HG02852 (cell line): ENCODE measurements around the gene CELF4.
"Not testable (repeated sequence)": the region's sequence is repeated elsewhere in the genome, so short reads cannot be mapped to it uniquely, and the experiment has no call there.

Source experiments
- ATAC-seq: cut with Tn5 transposase; IDR thresholded peaks from one replicate; pipeline ENCODE4 v1.9.1; 2021; ENCODE audit warnings: mild to moderate bottlenecking, moderate library complexity; ENCODE audit not compliant: unreplicated experiment

The CELF4 gene

DNA sequence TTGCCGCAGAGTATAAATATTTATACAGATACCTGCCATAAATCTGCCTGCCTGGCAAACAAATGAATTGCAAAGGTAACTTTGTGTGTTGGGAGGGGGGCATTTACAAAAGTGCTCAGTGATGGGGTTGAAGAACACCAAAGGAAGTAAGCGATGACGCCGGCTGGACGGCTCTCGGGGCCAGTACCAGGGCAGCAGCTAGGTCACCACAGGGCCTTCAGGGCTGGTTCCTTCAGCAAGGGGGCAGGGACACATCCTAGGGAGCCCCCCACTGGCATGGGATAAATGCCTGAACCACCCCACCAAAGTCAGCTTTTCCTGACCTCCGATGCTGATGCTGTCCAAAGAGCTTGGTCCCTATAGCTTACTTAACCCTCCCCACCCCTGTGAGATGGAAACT is 190.4 kb downstream of the CELF4 start:
- ATAC-seq = no peak

DNA sequence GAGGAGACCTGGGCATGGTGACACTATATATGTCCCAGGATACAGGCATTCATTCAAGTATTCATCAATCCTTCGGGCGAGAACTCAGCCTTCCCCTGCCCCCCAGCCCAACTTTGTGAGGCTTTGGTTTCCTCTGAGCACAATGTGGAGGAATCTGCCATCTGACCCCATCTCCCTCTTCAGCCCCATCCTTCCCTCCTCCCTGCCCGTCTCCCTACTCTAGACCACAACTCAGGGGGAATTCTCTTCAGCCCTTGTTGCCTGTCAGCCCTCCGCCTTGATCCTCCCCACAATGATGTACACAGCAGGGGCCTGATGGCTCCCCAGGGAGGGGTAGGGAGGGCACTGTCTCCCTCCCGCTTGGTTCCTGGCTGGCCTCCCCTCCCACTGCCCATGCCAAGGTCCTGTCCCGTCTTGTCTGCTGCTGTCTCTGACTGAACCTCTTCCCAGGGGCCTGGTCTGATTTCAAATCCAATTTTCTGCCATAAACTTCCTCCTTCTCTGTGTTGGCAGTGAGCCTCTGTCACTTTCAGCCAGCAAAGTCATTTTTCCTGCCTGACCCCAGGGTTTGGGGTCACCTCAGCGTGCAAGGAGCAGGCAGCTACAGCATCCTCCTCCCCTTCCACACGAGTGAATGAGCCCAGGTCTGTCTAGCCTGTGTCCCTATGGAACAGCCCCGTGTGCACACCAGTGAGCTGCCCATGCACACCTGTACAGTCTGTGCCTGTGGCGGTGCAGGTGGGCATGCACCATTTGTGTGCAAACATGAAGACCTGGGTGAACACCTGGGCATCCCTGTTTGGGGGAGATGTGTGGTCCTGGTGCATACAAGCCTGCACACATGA is 197.3 kb downstream of the CELF4 start:
- no peak for ATAC-seq

GRCh38 chr18:37364237-37364636 is 201.4 kb downstream of the CELF4 start:
- ATAC-seq = no peak

- no peak for ATAC-seq
Observed at GRCh38 chr18:37362158-37362890, 203.3 kb downstream of the CELF4 start.

GRCh38 chr18:37361335-37362157 is 204.1 kb downstream of the CELF4 start:
- no peak for ATAC-seq

DNA sequence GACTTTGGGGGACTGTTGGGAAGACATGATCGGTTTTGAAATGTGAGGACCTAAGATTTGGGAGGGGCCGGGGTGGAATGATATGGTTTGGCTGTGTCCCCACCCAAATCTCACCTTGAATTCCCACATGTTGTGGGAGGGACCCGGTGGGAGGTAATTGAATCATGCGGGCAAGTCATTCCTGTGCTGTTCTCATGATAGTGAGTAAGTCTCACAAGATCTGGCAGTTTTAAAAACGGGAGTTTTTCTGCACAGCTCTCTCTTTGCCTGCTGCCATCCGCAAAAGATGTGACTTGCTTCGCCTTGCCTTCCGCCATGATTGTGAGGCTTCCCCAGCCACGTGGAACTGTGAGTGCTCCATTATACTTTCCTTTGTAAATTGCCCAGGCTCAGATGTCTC is 207.5 kb downstream of the CELF4 start:
- not testable (repeated sequence) for ATAC-seq

DNA sequence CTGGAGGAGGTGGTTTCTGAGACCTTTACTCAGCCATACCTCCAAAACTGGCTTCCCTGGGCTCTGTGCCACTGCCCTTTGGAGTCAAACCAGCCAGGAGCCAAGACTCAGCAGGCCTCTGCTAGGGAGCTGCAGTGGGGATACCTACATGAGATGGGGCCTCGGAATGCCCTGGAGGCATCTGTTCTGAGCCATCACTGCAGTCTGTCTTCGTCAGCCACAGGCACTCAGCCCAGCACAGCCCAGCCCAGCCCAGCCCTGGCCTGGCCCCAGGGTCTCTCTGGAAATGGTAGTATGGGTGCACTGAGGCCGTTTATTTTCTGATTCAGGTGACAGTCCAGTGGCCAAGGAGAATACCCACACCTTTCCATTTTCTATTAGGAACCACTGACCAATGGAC is 209.8 kb downstream of the CELF4 start:
- no peak for ATAC-seq

DNA sequence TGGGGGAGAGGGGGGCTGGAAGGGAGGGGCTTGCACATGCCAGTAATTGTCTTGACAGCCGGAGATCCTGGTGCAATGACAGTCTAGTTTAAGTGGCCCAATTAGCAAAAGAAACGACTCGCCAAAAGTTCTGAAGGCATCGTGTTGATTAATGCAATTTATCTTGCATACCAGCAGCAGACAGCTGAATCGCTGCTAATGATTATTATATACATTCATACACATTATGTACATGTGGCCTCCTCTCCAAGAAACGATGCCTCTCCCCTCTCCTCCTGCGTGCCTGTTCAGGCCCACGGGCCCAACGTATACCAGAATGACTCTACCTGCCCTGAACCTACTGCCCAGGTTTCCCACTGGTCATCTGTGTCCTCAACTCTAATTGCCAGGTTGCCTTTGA is 214.5 kb downstream of the CELF4 start:
- ATAC-seq = no peak

DNA sequence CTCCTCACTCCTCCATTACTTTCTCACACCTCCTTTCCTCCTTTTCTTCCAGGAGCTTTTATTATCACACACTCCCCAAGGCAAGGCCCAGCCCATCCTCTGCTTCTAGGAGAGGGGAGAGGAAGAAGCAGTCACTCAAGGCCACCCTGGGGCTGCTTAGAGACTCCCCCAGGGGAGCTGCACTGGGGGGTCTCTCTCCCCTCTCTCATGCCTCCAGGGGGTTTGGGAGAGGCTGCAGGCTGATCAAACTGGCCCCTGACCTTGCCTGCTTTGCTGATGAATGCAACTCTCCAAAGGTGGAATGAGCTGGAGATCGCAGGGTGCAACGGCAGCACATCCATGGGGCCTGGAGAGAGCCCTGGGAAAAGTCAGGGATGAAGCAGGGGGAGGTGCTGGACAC is 216.9 kb downstream of the CELF4 start:
- ATAC-seq = no peak

DNA sequence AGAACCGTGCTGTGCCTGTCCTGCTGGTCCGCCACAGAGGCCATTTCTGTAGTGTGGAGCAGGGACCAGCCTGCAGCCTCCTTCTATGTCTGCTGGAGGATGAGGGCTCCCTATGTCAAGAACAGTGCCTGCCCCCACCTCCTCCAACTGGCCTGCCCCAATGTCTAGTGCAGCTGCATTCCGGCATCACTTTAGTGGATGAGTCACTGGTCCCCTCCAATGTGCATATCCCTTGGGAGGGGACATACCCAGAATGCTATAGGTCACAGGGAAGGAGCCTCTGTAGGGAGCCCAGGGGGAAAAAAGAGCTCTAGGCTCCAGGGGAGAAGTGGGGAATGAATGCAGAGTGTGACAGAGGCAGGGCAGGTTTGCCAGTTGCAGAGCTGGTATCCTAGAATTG is 219.6 kb downstream of the CELF4 start:
- ATAC-seq = no peak

GRCh38 chr18:37343542-37343851 is 222.1 kb downstream of the CELF4 start:
- ATAC-seq = no peak

GRCh38 chr18:37341473-37342086 is 224.0 kb downstream of the CELF4 start:
- no peak for ATAC-seq

GRCh38 chr18:37341016-37341415 is 224.6 kb downstream of the CELF4 start:
- ATAC-seq = no peak

GRCh38 chr18:37339701-37340215 is 225.8 kb downstream of the CELF4 start:
- no peak for ATAC-seq

DNA sequence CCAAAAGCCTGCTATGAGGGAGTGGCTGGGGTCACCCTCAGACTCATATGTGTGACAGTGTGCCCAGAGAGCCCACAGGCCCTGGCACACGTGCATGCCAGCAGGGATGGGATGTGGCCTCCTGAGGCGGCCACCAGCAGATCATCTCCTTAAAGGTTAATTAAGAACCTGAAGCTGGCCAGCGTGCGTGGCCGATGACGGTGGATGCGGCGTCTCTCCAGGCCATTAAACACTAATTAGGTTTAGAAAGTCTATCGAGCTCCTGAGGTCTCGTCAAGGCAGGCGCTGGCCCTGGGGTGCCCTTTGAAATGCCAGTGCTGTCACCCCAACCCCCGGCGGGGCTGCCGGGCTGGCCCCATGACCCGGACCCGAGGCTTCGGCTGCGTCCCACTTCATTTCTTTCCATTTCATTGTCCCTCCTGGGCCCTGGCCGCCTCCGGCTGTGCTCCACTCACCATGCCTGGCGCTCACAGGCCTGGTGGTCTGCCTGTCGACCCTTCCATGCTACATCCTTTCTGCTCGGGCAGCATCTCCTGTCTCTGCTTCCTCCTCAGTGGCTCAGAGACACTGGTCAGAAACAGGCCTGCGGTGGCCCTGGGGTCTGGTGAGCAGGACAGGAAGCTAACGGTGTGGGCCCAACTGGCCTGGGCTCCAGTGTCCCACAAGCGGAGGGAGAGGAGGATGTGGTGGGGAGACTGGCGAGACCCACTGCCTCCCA is 228.9 kb downstream of the CELF4 start:
- no peak for ATAC-seq

DNA sequence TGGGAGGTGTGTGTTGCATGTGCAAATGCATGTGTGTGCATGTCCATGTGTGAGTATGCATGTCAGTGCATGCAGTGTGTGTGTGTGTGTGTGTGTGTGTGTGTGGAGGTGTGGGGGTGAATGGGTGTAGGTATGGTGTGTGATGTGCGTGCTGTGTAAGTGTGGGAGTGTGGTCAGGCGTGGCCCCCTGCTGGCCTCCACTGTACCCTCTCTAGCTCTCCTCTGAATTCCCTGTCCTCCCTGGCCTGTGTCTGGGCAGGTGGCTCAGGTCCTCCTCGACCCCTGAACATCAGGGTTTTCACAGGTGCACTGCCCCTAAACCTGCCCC is 230.2 kb downstream of the CELF4 start:
- ATAC-seq = no peak

DNA sequence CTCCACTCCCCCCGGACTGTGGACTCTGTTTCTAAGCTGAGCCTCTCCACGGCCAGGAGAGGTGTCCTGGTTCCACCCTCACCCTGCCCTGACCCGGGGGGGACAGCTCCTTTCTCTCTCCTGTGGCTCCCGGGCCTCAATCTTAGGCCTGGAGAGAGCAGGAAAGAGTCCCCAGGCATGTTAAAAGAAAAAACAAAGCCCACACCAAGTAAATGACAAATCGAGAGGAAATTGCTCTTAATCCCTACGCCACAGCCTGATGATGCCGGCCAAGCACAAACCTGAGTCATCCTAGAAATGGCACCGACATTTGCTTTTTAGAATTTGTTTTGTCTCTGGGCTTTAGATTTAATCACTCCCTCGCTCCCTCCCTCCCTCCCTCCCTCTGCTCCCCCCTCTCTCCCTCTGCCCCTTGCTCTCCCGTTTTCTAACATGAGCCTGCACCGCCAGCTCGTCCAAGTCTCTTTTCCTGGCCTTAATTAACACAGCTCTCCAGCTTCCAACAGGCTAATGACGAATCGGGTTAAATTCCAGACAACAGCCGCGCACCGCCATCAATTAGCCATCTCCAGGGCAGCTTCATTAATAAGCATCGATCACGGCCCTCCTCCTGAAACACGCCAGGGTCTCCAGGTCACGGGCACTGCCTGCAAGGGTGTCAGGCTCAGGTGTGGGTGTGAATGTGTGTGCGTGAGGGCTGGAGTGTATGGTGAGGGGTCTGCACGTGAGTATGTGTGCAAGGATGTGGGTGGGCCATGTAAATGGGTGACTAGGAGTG is 230.8 kb downstream of the CELF4 start:
- ATAC-seq = no peak

- no peak for ATAC-seq
Observed at GRCh38 chr18:37332628-37333420, 232.8 kb downstream of the CELF4 start.

- no peak for ATAC-seq
Observed at GRCh38 chr18:37332219-37332618, 233.4 kb downstream of the CELF4 start.
